Activated CD4-positive, alpha-beta T cell treated with anti-CD3 and anti-CD28 coated beads, Interleukin-2, amount 10 ng/mL, durations not matched to agents 7 days and 5 days (primary cell): ENCODE data around the gene TRIM52. TPM values are rescaled to one million over a fixed set of nuclear protein-coding genes. Genes with fewer than 3 reads are reported as not detected.
"Not testable (repeated sequence)": the region's sequence is repeated elsewhere in the genome, so short reads cannot be mapped to it uniquely, and the experiment has no call there.

Experiments
- CTCF ChIA-PET: fragments of 350-600 bp; sonication (Branson Sonifier 250); formaldehyde crosslinking; loops from one replicate; lab custom pipeline; 2021; ENCODE audit warnings: antibody characterized with exemption; lab: Charles Lee
- POLR2A ChIA-PET: fragments of 350-600 bp; sonication (Branson Sonifier 250); formaldehyde crosslinking; loops from one replicate; lab custom pipeline; 2021; ENCODE audit warnings: antibody characterized with exemption; lab: Charles Lee
- DNase-seq: peaks from one replicate; pipeline ENCODE4 v3.0.0-alpha.2; 2020
- H3K27ac Mint-ChIP-seq: one replicate; pipeline ENCODE4 v1.8.0; 2021; ENCODE audit warnings: mild to moderate bottlenecking, moderate library complexity, mixed read lengths
- H3K27me3 Mint-ChIP-seq: one replicate; pipeline ENCODE4 v1.8.0; 2021; ENCODE audit warnings: mixed read lengths
- H3K36me3 Mint-ChIP-seq: one replicate; pipeline ENCODE4 v1.8.0; 2021; ENCODE audit warnings: low read depth, mixed read lengths
- H3K4me1 Mint-ChIP-seq: one replicate; pipeline ENCODE4 v1.8.0; 2021; ENCODE audit warnings: mixed read lengths
- H3K4me3 Mint-ChIP-seq: one replicate; pipeline ENCODE4 v1.8.0; 2021; ENCODE audit warnings: mild to moderate bottlenecking, moderate library complexity, mixed read lengths
- H3K9me3 Mint-ChIP-seq: one replicate; pipeline ENCODE4 v1.8.0; 2021; ENCODE audit warnings: mixed read lengths
- total RNA-seq, 2 experiments: library from RNA; stranded (reverse); gene quantifications; one replicate each; pipeline ENCODE4 v1.2.3, GENCODE V29; 2021

Gene TRIM52
- total RNA-seq, 2 experiments from 2014 or later: 29.6 to 29.9 TPM

DNA sequence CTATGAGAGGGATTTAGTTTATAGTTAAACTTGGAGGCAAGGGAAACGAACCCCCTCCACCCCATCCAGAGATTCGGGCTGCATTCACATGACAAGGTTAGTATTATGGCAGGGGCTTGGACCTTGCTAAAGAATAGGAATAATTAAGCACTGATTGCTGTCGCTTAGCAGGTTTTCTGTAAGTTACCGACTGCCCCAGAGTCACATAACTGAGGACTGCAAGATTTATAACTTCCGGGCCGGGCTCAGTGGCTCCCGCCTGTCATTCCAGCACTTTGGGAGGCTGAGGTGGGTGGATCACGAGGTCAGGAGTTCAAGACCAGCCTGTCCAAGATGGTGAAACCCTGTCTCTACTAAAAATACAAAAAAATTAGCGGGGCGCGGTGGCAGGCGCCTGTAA lies 7.0 kb upstream of the TRIM52 start:
- POLR2A ChIA-PET, DNase-seq, H3K4me3 Mint-ChIP-seq, H3K4me1 Mint-ChIP-seq, H3K9me3 Mint-ChIP-seq, H3K27me3 Mint-ChIP-seq, H3K27ac Mint-ChIP-seq: not testable (repeated sequence)
- CTCF ChIA-PET: interaction anchor here (0.6 kb wide), 1 partner anchor 83 kb away, joined by 3 read pairs; no protein-coding TSS in a partner anchor
- H3K36me3 Mint-ChIP-seq: peaks cover 12% of the 10 kb centered on the region

DNA sequence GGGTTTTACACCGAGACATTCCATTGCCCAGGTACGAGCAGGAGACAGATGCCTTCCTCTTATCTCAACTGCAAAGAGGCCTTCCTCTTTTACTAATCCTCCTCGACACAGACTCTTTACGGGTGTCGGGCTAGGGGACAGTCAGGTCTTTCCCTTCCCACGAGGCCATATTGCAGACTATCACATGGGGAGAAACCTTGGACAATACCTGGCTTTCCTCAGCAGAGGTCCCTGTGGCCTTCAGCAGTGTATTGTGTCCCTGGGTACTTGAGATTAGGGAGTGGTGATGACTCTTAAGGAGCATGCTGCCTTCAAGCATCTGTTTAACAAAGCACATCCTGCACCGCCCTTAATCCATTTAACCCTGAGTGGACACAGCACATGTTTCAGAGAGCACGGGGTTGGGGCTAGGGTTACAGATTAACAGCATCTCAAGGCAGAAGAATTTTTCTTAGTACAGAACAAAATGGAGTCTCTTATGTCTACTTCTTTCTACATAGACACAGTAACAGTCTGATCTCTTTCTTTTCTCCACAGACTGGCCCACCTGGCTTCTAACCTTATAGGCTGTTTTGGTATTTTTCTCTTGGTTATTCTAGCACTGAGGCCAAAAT lies 6.5 kb upstream of the TRIM52 start:
- peaks cover 12% of the 10 kb centered on the region for H3K36me3 Mint-ChIP-seq
- DNase-seq, H3K27ac Mint-ChIP-seq, H3K4me3 Mint-ChIP-seq, H3K4me1 Mint-ChIP-seq, H3K27me3 Mint-ChIP-seq, POLR2A ChIA-PET, H3K9me3 Mint-ChIP-seq: not testable (repeated sequence)
- CTCF ChIA-PET: interaction anchor here (0.6 kb wide), 1 partner anchor 83 kb away, joined by 3 read pairs; no protein-coding TSS in a partner anchor

DNA sequence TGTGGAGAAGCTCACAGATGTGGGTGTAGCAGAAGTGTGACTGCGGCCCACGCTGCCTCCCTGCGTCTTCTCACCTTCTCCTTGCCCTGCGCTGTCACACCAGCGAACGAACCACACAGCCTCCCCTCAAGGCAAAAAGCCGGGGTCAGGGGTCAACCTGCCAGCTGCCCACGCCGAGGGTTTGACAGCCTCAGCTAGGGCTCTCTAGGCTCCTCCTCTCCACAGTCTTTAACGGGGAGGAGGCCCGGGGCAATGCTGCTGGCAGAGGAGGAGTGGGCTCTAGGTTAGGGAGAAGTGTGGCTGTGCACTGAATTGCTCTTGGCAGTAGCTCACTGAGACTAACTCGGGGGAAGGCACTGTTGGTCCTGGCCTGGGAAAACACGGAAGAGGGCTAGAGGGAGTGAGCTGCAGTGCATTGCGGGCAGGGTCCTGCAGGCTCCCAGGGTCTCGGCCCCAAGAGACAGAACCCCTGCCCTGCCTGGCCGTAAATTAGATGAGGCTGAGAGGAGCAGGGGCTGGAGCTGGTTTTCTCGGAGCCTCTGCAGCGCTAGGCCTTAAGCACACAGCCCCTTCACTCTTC lies 4.2 kb upstream of the TRIM52 start:
- Mint-ChIP-seq H3K4me3 (no peak overlapping the region), H3K27ac (peak overlapping the region; percentile 41), H3K4me1 (peaks cover 5% of the 10 kb centered on the region), H3K27me3 (no peaks in the 10 kb centered on the region), H3K9me3 (no peaks in the 10 kb centered on the region), H3K36me3 (peaks cover 15% of the 10 kb centered on the region)
- CTCF ChIA-PET: interaction anchor here (1.2 kb wide), 1 partner anchor 81 kb away, joined by 4 read pairs; no protein-coding TSS in a partner anchor
- no peak for DNase-seq
- POLR2A ChIA-PET: no interaction called here

- no peaks in the 10 kb centered on the region for H3K9me3 Mint-ChIP-seq
- peaks cover 21% of the 10 kb centered on the region for H3K36me3 Mint-ChIP-seq
- peaks cover 20% of the 10 kb centered on the region for H3K4me1 Mint-ChIP-seq
- CTCF ChIA-PET: interaction anchor here (0.7 to 1.0 kb wide), 2 partner anchors 79 to 81 kb away, joined by 3 to 4 read pairs; no protein-coding TSS in a partner anchor
- POLR2A ChIA-PET: no interaction called here
- no peaks in the 10 kb centered on the region for H3K27me3 Mint-ChIP-seq
- H3K4me3 Mint-ChIP-seq: no peak overlapping the region
- H3K27ac Mint-ChIP-seq: no peak overlapping the region
- DNase-seq: no peak
These were observed 2.7 kb upstream of the TRIM52 start for GRCh38 chr5:181263633-181264032.

- POLR2A ChIA-PET: interaction anchor here (0.5 to 1.3 kb wide), 4 partner anchors 38 to 89 kb away, joined by 3 to 5 read pairs (median 4); partner anchors contain the start of gene TRIM41
- H3K4me1 Mint-ChIP-seq: peaks cover 38% of the 10 kb centered on the region
These were observed 542 bp upstream of the TRIM52 start for GRCh38 chr5:181261320-181262049.

GRCh38 chr5:181259974-181260719 lies 796 bp downstream of the TRIM52 start:
- CTCF ChIA-PET: interaction anchor here (0.9 to 3.2 kb wide), 7 partner anchors 9 to 87 kb away, joined by 3 to 22 read pairs (median 4); no protein-coding TSS in a partner anchor
- no peaks in the 10 kb centered on the region for H3K27me3 Mint-ChIP-seq
- no peak for DNase-seq
- POLR2A ChIA-PET: interaction anchor here (0.5 to 1.3 kb wide), 3 partner anchors 37 to 429 kb away, joined by 3 to 4 read pairs (median 3); partner anchors contain the start of gene TRIM41
- H3K27ac Mint-ChIP-seq: peak overlapping the region; percentile 95
- H3K4me3 Mint-ChIP-seq: peak overlapping the region; percentile 94
- H3K4me1 Mint-ChIP-seq: peaks cover 51% of the 10 kb centered on the region
- H3K36me3 Mint-ChIP-seq: peaks cover 50% of the 10 kb centered on the region
- no peaks in the 10 kb centered on the region for H3K9me3 Mint-ChIP-seq

More at GRCh38 chr5:181261320-181262049, 542 bp upstream of the TRIM52 start:
- Mint-ChIP-seq H3K9me3 (no peaks in the 10 kb centered on the region), H3K4me3 (peak overlapping the region; percentile 94), H3K27ac (peak overlapping the region; percentile 95), H3K27me3 (no peaks in the 10 kb centered on the region), H3K36me3 (peaks cover 38% of the 10 kb centered on the region)
- CTCF ChIA-PET: interaction anchor here (0.9 to 3.2 kb wide), 8 partner anchors 10 to 88 kb away, joined by 3 to 22 read pairs (median 4); partner anchors contain the start of gene RACK1
- DNase-seq: peak; percentile 82

- no peak for DNase-seq
- no peaks in the 10 kb centered on the region for H3K27me3 Mint-ChIP-seq
- peak overlapping the region; percentile 95 for H3K27ac Mint-ChIP-seq
- peak overlapping the region; percentile 94 for H3K4me3 Mint-ChIP-seq
- H3K36me3 Mint-ChIP-seq: peaks cover 53% of the 10 kb centered on the region
- no peaks in the 10 kb centered on the region for H3K9me3 Mint-ChIP-seq
- CTCF ChIA-PET: interaction anchor here (3.2 kb wide), 1 partner anchor 8 kb away, joined by 22 read pairs; no protein-coding TSS in a partner anchor
- peaks cover 58% of the 10 kb centered on the region for H3K4me1 Mint-ChIP-seq
- POLR2A ChIA-PET: no interaction called here
These were observed 1.7 kb downstream of the TRIM52 start for GRCh38 chr5:181259283-181259682.

DNA sequence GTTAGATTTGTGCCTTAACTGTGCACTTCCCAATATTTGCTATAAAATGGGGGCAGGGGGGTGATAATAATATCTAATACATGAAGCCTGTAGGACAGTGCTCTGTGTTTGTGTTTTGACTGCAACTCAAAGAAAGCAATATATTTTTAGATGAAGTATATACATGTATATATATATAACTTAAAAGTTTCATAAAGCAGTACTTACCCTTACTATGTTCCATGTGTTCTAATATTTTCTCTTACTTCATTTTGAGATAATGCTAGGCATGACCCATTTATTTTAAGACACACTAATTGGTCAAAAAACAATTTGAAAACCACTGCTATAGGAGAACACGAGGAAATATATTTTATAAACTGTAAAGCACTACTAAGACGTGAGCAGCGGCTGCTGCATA lies 2.4 kb downstream of the TRIM52 start:
- peaks cover 56% of the 10 kb centered on the region for H3K4me1 Mint-ChIP-seq
- H3K27me3 Mint-ChIP-seq: no peaks in the 10 kb centered on the region
- DNase-seq: no peak
- CTCF ChIA-PET: no interaction called here
- no peak overlapping the region for H3K27ac Mint-ChIP-seq
- no peaks in the 10 kb centered on the region for H3K9me3 Mint-ChIP-seq
- peak overlapping the region; percentile 94 for H3K4me3 Mint-ChIP-seq
- POLR2A ChIA-PET: no interaction called here
- H3K36me3 Mint-ChIP-seq: peaks cover 50% of the 10 kb centered on the region

DNA sequence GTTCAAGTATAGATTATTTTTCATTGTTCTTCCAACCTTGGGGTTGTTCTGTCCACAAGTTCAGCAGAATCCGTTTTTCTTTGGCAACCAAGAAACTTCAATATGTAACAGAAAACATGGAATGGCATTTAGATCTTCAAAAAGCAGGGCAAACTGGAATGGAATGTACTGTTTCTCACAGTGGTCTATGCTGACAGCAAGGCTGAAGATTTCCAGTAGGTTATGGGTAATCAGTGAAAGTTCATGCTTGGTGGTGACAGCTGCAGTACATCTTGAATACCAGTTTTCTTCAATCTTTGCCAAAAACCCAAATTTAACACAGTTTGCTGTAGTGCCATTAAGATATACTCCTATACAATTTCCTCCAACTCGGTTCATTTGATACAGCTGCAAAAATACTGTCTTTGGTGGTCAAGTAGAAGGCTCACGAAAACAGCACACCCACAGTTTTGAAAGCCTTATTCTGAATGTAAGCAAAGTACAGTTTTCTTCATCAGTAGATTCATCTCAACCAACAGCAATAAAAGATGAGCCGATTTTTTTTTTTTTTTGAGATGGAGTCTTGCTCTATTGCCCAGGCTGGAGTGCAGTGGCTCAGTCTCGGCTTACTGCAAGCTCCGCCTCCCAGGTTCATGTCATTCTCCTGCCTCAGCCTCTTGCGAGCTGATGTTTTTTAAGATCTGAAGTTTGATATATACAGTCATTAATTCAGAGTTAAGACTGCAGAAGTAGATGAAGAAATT lies 4.9 kb downstream of the TRIM52 start:
- Mint-ChIP-seq H3K27ac (peak overlapping the region; percentile 7), H3K4me3 (no peak overlapping the region), H3K4me1 (peaks cover 71% of the 10 kb centered on the region), H3K9me3 (no peaks in the 10 kb centered on the region), H3K36me3 (peaks cover 49% of the 10 kb centered on the region), H3K27me3 (no peaks in the 10 kb centered on the region)
- no peak for DNase-seq
- ChIA-PET POLR2A (no interaction called here), CTCF (interaction anchor here (0.9 to 2.2 kb wide), 4 partner anchors 10 to 49 kb away, joined by 3 to 7 read pairs (median 6); partner anchors contain the start of genes RACK1 and TRIM41)

GRCh38 chr5:181255276-181255675 lies 5.7 kb downstream of the TRIM52 start:
- no peak overlapping the region for H3K27ac Mint-ChIP-seq
- ChIA-PET CTCF (interaction anchor here (0.8 to 1.7 kb wide), 2 partner anchors 10 to 11 kb away, joined by 3 to 5 read pairs; partner anchors contain the start of gene RACK1), POLR2A (no interaction called here)
- H3K4me1 Mint-ChIP-seq: peaks cover 77% of the 10 kb centered on the region
- no peaks in the 10 kb centered on the region for H3K27me3 Mint-ChIP-seq
- H3K4me3 Mint-ChIP-seq: no peak overlapping the region
- DNase-seq: no peak
- H3K36me3 Mint-ChIP-seq: peaks cover 52% of the 10 kb centered on the region
- no peaks in the 10 kb centered on the region for H3K9me3 Mint-ChIP-seq

DNA sequence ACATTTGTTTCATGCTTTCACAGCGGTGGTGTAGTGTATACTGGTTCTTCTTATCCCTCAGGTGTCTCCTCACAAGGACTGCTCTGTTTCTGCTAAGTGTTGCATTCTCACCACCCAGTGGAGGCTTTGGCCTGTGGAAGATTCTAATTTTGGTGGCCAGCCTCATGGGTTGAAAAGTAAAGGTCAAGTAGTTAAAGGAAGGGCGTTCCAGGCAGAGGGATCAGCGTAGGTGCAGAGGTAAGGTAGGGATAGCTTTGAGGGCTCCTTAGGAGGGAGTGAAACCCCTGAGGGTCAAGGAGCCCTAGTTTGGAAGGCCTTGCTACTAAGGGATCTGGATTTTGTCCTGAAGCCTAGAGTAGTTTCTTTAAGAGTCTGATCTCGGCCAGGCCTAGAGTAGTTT lies 12.7 kb downstream of the TRIM52 start:
- Mint-ChIP-seq H3K4me1 (peaks cover 72% of the 10 kb centered on the region), H3K27me3 (no peaks in the 10 kb centered on the region), H3K36me3 (peaks cover 32% of the 10 kb centered on the region), H3K27ac (peak overlapping the region; percentile 94), H3K4me3 (peak overlapping the region; percentile 98), H3K9me3 (no peaks in the 10 kb centered on the region)
- ChIA-PET CTCF (interaction anchor here (0.9 kb wide), 1 partner anchor 64 kb away, joined by 3 read pairs; no protein-coding TSS in a partner anchor), POLR2A (no interaction called here)
- DNase-seq: no peak
